ENCODE measurements around the gene DAPK2.

Gene DAPK2

GRCh38 chr15:64050281-64051092 is 4.2 kb upstream of the DAPK2 start:
- DNase-seq (ENCODE audit: low spot score in 2 of 2) = no peak
- Mint-ChIP-seq H3K27ac (ENCODE audit: low read depth) (no peak overlapping the region), H3K9me3 (no peaks in the 10 kb centered on the region)

GRCh38 chr15:64048781-64049460 is 2.6 kb upstream of the DAPK2 start:
- no peak overlapping the region for H3K4me3 Mint-ChIP-seq
- ATAC-seq (replicated peaks; ENCODE audit: extremely low read depth, poor library complexity, severe bottlenecking) = no peak
- H3K4me1 Mint-ChIP-seq = peaks cover 13% of the 10 kb centered on the region

More at GRCh38 chr15:64050281-64051092, 4.2 kb upstream of the DAPK2 start:
- peaks cover 6% of the 10 kb centered on the region for H3K4me1 Mint-ChIP-seq
- H3K27me3 Mint-ChIP-seq = no peaks in the 10 kb centered on the region
- H3K36me3 Mint-ChIP-seq (ENCODE audit: insufficient read depth) = no peaks in the 10 kb centered on the region
- ATAC-seq (replicated peaks; ENCODE audit: extremely low read depth, poor library complexity, severe bottlenecking) = no peak
- no peak overlapping the region for H3K4me3 Mint-ChIP-seq

GRCh38 chr15:64045774-64046420 is 388 bp downstream of the DAPK2 start:
- no peaks in the 10 kb centered on the region for H3K36me3 Mint-ChIP-seq (ENCODE audit: insufficient read depth)
- no peak for DNase-seq (ENCODE audit: low spot score in 2 of 2)
- peak; percentile 57 for ATAC-seq (replicated peaks; ENCODE audit: extremely low read depth, poor library complexity, severe bottlenecking)
- H3K4me3 Mint-ChIP-seq = peak overlapping the region; percentile 59
- H3K9me3 Mint-ChIP-seq = no peaks in the 10 kb centered on the region
- H3K4me1 Mint-ChIP-seq = peaks cover 13% of the 10 kb centered on the region
- H3K27ac Mint-ChIP-seq (ENCODE audit: low read depth) = no peak overlapping the region
- no peaks in the 10 kb centered on the region for H3K27me3 Mint-ChIP-seq

More at GRCh38 chr15:64048781-64049460, 2.6 kb upstream of the DAPK2 start:
- no peak overlapping the region for H3K27ac Mint-ChIP-seq (ENCODE audit: low read depth)
- H3K27me3 Mint-ChIP-seq = no peaks in the 10 kb centered on the region
- no peaks in the 10 kb centered on the region for H3K36me3 Mint-ChIP-seq (ENCODE audit: insufficient read depth)
- H3K9me3 Mint-ChIP-seq = no peaks in the 10 kb centered on the region
- no peak for DNase-seq (ENCODE audit: low spot score in 2 of 2)

GRCh38 chr15:64045101-64045435 is 1.2 kb downstream of the DAPK2 start:
- Mint-ChIP-seq H3K27ac (ENCODE audit: low read depth) (peak overlapping the region; percentile 33), H3K9me3 (no peaks in the 10 kb centered on the region), H3K36me3 (ENCODE audit: insufficient read depth) (no peaks in the 10 kb centered on the region), H3K4me1 (peaks cover 13% of the 10 kb centered on the region), H3K27me3 (no peaks in the 10 kb centered on the region), H3K4me3 (peak overlapping the region; percentile 59)
- ATAC-seq (replicated peaks; ENCODE audit: extremely low read depth, poor library complexity, severe bottlenecking) (no peak), DNase-seq (ENCODE audit: low spot score in 2 of 2) (no peak)

GRCh38 chr15:64044300-64045100 is 1.8 kb downstream of the DAPK2 start:
- DNase-seq (ENCODE audit: low spot score in 2 of 2) (no peak), ATAC-seq (replicated peaks; ENCODE audit: extremely low read depth, poor library complexity, severe bottlenecking) (no peak)
- Mint-ChIP-seq H3K27me3 (no peaks in the 10 kb centered on the region), H3K4me3 (peak overlapping the region; percentile 59), H3K27ac (ENCODE audit: low read depth) (peak overlapping the region; percentile 33), H3K9me3 (no peaks in the 10 kb centered on the region), H3K36me3 (ENCODE audit: insufficient read depth) (no peaks in the 10 kb centered on the region), H3K4me1 (peaks cover 13% of the 10 kb centered on the region)

GRCh38 chr15:64038878-64039610 is 7.2 kb downstream of the DAPK2 start:
- ATAC-seq (replicated peaks; ENCODE audit: extremely low read depth, poor library complexity, severe bottlenecking) (no peak), DNase-seq (ENCODE audit: low spot score in 2 of 2) (no peak)
- Mint-ChIP-seq H3K4me1 (no peaks in the 10 kb centered on the region), H3K9me3 (no peaks in the 10 kb centered on the region), H3K36me3 (ENCODE audit: insufficient read depth) (peaks cover 3% of the 10 kb centered on the region), H3K4me3 (no peak overlapping the region), H3K27me3 (no peaks in the 10 kb centered on the region), H3K27ac (ENCODE audit: low read depth) (no peak overlapping the region)

- H3K4me3 Mint-ChIP-seq = no peak overlapping the region
- ATAC-seq (replicated peaks; ENCODE audit: extremely low read depth, poor library complexity, severe bottlenecking) = no peak
- H3K27me3 Mint-ChIP-seq = no peaks in the 10 kb centered on the region
- peaks cover 3% of the 10 kb centered on the region for H3K36me3 Mint-ChIP-seq (ENCODE audit: insufficient read depth)
- no peaks in the 10 kb centered on the region for H3K9me3 Mint-ChIP-seq
- no peaks in the 10 kb centered on the region for H3K4me1 Mint-ChIP-seq
- DNase-seq (ENCODE audit: low spot score in 2 of 2) = no peak
- H3K27ac Mint-ChIP-seq (ENCODE audit: low read depth) = no peak overlapping the region
Observed at GRCh38 chr15:64037966-64038365, 8.3 kb downstream of the DAPK2 start.

- Mint-ChIP-seq H3K9me3 (no peaks in the 10 kb centered on the region), H3K4me1 (peaks cover 4% of the 10 kb centered on the region), H3K27me3 (no peaks in the 10 kb centered on the region), H3K36me3 (ENCODE audit: insufficient read depth) (peaks cover 3% of the 10 kb centered on the region), H3K27ac (ENCODE audit: low read depth) (no peak overlapping the region), H3K4me3 (no peak overlapping the region)
- ATAC-seq (replicated peaks; ENCODE audit: extremely low read depth, poor library complexity, severe bottlenecking) = no peak
- DNase-seq (ENCODE audit: low spot score in 2 of 2) = no peak
Observed at GRCh38 chr15:64037116-64037515, 9.2 kb downstream of the DAPK2 start.

GRCh38 chr15:64035525-64035924 is 10.8 kb downstream of the DAPK2 start:
- H3K27me3 Mint-ChIP-seq = no peaks in the 10 kb centered on the region
- peaks cover 4% of the 10 kb centered on the region for H3K36me3 Mint-ChIP-seq (ENCODE audit: insufficient read depth)
- DNase-seq (ENCODE audit: low spot score in 2 of 2) = no peak
- no peak for ATAC-seq (replicated peaks; ENCODE audit: extremely low read depth, poor library complexity, severe bottlenecking)
- H3K9me3 Mint-ChIP-seq = no peaks in the 10 kb centered on the region
- no peak overlapping the region for H3K27ac Mint-ChIP-seq (ENCODE audit: low read depth)
- no peak overlapping the region for H3K4me3 Mint-ChIP-seq
- H3K4me1 Mint-ChIP-seq = peaks cover 9% of the 10 kb centered on the region

GRCh38 chr15:64034519-64034918 is 11.8 kb downstream of the DAPK2 start:
- DNase-seq (ENCODE audit: low spot score in 2 of 2) (no peak), ATAC-seq (replicated peaks; ENCODE audit: extremely low read depth, poor library complexity, severe bottlenecking) (no peak)
- H3K9me3 Mint-ChIP-seq = no peaks in the 10 kb centered on the region
- no peaks in the 10 kb centered on the region for H3K27me3 Mint-ChIP-seq
- no peak overlapping the region for H3K27ac Mint-ChIP-seq (ENCODE audit: low read depth)
- H3K4me3 Mint-ChIP-seq = no peak overlapping the region
- peaks cover 4% of the 10 kb centered on the region for H3K36me3 Mint-ChIP-seq (ENCODE audit: insufficient read depth)
- peaks cover 12% of the 10 kb centered on the region for H3K4me1 Mint-ChIP-seq

GRCh38 chr15:64032329-64032728 is 14.0 kb downstream of the DAPK2 start:
- ATAC-seq (replicated peaks; ENCODE audit: extremely low read depth, poor library complexity, severe bottlenecking) (no peak), DNase-seq (ENCODE audit: low spot score in 2 of 2) (no peak)
- peak overlapping the region; percentile 17 for H3K27ac Mint-ChIP-seq (ENCODE audit: low read depth)
- H3K27me3 Mint-ChIP-seq = no peaks in the 10 kb centered on the region
- H3K4me3 Mint-ChIP-seq = no peak overlapping the region
- H3K4me1 Mint-ChIP-seq = peaks cover 16% of the 10 kb centered on the region
- H3K36me3 Mint-ChIP-seq (ENCODE audit: insufficient read depth) = peaks cover 1% of the 10 kb centered on the region
- no peaks in the 10 kb centered on the region for H3K9me3 Mint-ChIP-seq

GRCh38 chr15:64030123-64030522 is 16.2 kb downstream of the DAPK2 start:
- H3K27ac Mint-ChIP-seq (ENCODE audit: low read depth) = peak overlapping the region; percentile 82
- H3K36me3 Mint-ChIP-seq (ENCODE audit: insufficient read depth) = peaks cover 1% of the 10 kb centered on the region
- no peaks in the 10 kb centered on the region for H3K9me3 Mint-ChIP-seq
- ATAC-seq (replicated peaks; ENCODE audit: extremely low read depth, poor library complexity, severe bottlenecking) (peak; percentile 38), DNase-seq (ENCODE audit: low spot score in 2 of 2) (no peak)
- no peaks in the 10 kb centered on the region for H3K27me3 Mint-ChIP-seq
- H3K4me3 Mint-ChIP-seq = no peak overlapping the region
- H3K4me1 Mint-ChIP-seq = peaks cover 16% of the 10 kb centered on the region
